Fibroblast of skin of right biceps (primary cell): ENCODE results near the gene FHOD1.

Source experiments
- DNase-seq: peaks from one replicate; pipeline ENCODE4 v3.0.0-alpha.2; 2013

Gene FHOD1

DNA sequence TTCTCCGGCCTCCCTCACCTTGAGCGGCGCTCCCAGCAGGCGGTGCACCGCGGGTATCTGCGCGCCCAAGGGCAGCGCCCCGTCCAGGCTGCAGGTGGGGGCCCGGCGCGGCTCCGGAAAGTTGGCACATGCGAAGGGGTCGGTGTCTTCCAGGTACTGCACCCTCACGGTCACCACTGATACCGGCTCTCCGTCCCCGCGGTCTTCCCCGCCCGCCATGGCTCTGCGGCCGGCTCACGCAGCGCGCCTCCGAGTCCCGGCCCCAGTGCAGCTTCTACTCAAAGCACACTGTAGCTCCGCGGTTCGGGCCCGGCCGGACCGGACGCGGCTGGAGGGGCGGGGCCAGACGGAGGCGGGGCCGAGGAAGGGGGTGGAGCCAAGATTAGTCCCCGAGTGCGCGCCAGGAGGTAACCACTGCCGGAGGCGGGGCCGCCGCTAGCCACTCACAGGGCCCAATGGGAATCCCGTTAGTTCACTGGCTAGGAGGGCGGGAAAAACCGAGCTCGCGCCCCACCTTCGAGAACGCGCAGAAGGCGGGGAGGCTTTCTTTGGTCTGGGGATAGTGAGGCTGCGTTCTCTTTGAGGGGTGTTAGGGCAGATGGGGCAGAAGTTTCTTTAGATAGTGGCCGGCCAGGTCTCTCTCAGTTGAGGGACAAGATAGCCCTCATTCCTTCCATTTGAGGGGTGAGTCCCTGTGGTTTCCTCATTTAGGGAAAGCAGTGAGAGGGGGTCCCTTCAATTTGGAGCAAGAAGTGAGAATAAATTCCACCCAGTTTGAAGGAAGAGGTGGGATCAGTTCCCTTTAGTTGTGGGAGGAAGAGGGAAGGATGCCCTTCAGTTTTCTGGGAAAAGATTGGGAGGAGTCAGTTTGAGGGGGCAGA lies at the start of gene FHOD1:
TSS of gene FHOD1 (minus strand) at position 290 of the 881 bp plus-strand sequence. CDS start at position 219, 71 bp downstream.
- peak; percentile 96 for DNase-seq

DNA sequence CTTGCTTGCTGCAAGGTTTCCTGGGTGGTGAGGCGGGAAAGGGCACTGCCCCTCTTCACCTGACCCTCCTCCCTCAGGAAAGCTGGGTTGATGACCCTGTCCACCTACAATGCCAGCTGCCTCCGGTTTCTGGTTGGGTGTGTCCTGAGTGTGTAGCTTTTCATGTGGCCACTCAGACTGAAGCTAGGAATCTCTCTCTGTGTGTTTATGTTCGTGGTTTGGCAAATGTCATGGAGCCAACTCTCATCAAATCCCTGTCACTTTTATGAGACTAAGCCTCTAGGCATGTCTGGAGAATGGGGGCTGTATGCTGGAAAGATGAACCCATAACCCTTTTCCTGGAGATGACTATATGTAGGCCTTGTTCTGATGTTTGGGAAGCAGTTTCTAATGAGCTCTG lies 49.1 kb upstream of the FHOD1 start:
- DNase-seq: peak; percentile 85

DNA sequence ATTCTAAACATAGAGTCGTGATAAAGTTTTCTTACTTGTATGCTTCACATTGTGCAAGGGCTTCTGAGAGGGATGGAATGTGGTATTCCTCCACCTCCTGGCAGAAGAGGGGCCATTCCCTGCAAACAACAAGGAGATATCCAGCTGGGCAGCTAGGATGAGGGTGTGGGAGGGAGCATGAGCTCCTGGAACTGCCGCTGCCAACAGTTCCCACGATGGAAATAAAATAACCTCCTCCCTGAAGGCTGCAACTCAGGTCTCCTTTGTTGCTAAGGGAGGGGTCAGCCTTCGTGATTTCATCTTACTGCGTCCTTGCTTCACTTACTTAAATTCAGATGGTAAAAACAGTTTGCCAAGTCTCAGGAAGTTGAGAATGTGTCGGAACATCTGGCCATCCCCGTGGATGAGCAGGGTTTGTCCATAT lies 47.7 kb upstream of the FHOD1 start:
- peak; percentile 40 for DNase-seq

DNA sequence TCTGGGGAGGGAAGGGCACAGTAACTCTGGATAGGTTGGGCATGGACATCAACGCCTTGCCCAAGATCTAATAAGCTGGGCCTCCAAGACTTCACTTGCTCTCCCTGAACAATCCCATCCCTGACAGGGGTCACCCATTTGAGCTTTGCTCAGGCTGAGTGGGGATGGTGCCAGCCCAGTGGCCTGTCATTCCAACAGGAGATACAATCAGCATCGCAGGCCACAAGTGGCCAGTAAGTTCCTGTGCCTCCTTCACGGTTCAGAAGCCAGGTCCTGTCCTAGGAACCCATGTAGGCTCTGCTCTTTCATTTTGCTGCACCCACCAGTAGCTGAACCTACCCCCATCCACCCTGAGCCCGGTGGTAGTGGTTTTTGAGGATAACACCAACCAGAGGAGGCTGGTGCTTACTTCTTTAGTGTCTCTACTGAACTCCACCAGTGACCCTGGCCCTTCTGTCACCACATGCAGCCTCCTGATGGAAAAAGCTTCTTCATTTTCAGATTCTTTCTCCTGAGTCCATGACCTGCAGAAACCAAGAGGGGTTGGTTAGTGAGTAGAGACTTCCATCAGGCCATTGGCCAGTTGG lies 47.0 kb upstream of the FHOD1 start:
- no peak for DNase-seq

GRCh38 chr16:67291461-67291860 lies 44.2 kb upstream of the FHOD1 start:
- no peak for DNase-seq

GRCh38 chr16:67287960-67288359 lies 40.7 kb upstream of the FHOD1 start:
- no peak for DNase-seq

DNA sequence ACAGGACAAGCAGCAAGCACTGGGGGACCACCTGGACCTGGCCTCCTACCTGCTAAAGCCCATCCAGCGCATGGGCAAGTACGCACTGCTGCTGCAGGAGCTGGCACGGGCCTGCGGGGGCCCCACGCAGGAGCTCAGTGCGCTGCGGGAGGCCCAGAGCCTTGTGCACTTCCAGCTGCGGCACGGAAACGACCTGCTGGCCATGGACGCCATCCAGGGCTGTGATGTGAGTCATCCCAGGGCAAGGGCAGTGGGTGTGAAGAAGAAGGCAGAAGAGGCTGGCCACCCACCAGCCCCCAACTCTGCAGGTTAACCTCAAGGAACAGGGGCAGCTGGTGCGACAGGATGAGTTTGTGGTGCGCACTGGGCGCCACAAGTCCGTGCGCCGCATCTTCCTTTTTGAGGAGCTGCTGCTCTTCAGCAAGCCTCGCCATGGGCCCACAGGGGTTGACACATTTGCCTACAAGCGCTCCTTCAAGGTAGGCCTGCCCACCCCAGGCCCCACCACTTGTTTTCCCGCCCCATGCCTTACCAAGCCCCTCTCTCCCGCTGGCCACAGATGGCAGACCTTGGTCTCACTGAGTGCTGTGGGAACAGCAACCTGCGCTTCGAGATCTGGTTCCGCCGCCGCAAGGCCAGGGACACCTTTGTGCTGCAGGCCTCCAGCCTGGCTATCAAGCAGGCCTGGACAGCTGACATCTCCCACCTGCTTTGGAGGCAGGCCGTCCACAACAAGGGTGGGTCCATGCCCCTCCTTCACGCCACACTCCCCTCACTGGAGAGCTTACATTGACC lies 39.4 kb upstream of the FHOD1 start:
- no peak for DNase-seq

DNA sequence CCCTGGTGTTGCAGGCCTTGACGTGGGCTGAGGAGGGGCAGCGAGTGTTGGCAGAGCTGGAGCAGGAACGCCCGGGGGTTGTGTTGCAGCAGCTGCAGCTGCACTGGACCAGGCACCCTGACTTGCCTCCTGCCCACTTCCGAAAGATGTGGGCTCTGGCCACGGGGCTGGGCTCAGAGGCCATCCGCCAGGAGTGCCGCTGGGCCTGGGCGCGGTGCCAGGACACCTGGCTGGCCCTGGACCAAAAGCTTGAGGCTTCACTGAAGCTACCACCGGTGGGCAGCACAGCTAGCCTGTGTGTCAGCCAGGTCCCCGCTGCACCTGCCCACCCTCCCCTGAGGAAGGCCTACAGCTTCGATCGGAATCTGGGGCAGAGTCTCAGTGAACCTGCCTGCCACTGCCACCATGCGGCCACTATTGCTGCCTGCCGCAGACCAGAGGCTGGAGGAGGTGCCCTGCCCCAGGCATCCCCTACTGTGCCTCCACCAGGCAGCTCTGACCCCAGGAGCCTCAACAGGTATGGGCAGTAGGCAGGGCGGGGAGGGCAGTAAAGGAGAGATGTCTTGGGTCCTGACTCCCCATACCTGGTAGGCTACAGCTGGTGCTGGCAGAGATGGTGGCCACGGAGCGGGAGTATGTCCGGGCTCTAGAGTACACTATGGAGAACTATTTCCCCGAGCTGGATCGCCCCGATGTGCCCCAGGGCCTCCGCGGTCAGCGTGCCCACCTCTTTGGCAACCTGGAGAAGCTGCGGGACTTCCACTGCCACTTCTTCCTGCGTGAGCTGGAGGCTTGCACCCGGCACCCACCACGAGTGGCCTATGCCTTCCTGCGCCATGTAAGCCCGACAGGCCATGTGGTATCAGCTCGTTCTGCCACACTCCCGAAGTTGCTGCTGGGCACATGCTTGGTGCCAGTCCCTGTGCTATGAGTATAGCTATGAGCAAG lies 37.7 kb upstream of the FHOD1 start:
- DNase-seq: peak; percentile 21

- no peak for DNase-seq
These were observed 36.7 kb upstream of the FHOD1 start for GRCh38 chr16:67283826-67284555.

DNA sequence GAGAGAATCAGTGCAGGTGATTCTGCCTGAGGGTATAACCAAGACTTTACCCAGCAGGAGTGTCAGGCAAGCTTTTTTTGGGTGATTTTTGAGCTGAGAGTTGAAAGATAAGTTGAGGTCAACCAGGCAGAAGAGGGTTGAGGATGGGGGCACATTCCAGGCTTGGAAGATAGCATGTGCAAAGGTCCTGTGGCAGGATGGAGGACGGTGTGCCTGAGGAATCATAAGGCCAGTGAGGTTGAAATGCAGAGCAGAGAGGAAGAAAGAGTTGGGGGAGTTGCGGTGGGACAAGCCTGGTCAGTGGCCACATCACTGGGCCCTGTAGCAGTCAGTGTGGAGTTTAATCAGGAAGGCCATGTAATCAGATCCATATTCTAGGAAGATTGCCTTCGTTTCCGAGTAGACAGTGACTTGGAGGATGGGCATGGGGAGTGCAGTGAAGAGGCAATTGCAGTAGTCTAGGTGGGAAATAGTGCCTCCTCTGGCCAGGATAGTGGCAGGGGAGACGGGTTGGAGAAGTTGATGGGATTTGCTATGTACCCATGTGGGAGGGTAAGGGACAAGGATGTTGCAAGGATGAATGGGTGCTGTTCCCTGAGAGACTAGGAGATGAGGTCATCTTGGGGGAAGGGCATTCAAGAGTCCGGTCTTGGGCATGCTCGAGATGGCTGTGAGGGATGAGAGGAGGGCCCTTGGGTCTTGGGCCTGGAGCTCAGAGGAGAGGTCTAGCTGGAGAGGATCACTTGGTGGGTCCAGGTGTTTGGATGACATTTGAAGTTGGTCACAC lies 36.0 kb upstream of the FHOD1 start:
- peak; percentile 37 for DNase-seq

- no peak for DNase-seq
These were observed 35.1 kb upstream of the FHOD1 start for GRCh38 chr16:67282447-67282805.

DNA sequence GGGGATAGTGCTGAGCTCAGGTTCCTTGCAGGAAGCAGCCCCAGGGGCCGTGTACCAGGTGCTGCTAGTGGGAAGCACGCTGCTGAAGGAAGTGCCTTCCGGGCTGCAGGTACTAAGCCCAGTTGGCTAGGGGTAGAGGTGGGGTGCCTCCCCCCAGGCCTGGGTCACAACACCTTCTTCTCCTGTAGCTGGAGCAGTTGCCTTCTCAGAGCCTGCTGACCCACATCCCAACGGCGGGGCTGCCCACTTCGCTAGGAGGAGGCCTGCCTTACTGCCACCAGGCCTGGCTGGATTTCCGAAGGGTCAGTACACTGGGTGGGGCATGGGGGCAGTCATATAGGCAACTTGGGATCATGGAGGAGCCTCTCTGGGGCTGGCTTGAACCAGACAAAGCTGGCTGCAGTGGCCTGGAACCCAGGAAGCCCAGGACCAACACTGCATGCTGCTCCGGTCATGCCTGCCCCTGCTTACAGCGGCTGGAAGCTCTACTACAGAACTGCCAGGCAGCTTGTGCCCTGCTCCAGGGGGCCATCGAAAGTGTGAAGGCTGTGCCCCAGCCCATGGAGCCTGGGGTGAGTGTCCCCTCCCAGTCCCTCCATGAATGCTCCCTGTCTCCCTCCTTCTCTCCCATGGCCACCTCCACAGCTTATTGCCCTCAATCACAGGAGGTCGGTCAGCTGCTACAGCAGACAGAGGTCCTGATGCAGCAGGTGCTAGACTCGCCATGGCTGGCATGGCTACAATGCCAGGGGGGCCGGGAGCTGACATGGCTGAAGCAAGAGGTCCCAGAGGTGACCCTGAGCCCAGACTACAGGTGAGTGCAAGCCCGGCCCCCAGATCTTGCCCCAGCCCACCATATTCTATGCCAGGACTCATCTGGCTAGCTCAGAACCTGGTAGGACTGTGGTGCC lies 34.5 kb upstream of the FHOD1 start:
- no peak for DNase-seq

- DNase-seq: no peak
These were observed 33.1 kb upstream of the FHOD1 start for GRCh38 chr16:67280090-67281015.

DNA sequence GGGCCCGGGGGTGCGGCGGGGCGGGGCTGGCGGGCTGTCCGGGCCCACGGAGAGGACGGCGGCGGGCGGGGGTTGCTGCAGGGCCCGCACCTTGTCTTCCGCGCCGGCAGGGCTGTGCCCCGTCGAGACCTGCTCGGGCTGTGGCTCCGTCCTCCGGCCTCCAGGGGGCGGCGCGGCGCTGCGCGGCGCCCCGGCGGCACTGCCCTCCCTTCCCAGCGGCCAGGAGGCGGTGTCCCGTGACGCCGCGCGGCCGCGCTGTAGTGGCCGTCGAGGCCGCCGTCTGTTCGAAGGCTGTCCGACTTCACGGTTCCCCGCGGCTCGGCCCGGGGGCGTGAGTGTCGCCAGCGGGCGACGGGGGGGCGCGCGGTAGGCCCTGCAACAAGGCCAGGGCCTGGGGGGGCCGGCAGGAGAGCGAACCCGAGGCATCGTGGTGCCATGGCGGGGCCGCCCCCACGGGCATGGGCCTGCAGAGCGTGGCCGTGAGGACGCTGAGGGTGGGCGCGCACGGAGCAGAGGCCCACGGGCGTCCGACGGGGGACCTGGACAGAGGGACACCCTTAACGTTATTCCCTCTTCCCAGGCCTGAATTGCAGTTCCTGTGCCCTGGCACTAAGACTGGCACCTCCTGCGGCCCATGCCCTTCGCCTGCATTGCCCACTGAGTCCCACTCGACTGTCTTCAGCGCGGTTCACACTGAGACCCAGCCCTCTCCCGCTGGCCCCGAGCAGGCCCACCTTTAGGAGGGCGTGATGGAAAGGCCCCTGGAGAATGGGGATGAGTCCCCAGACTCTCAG lies 32.2 kb upstream of the FHOD1 start, which contains the start of gene PLEKHG4:
TSS of gene PLEKHG4 (plus strand) at position 237 of the 794 bp plus-strand sequence. CDS start at position 750, 513 bp downstream.
- peak; percentile 84 for DNase-seq

GRCh38 chr16:67278773-67279295 lies 31.6 kb upstream of the FHOD1 start:
- peak; percentile 25 for DNase-seq

DNA sequence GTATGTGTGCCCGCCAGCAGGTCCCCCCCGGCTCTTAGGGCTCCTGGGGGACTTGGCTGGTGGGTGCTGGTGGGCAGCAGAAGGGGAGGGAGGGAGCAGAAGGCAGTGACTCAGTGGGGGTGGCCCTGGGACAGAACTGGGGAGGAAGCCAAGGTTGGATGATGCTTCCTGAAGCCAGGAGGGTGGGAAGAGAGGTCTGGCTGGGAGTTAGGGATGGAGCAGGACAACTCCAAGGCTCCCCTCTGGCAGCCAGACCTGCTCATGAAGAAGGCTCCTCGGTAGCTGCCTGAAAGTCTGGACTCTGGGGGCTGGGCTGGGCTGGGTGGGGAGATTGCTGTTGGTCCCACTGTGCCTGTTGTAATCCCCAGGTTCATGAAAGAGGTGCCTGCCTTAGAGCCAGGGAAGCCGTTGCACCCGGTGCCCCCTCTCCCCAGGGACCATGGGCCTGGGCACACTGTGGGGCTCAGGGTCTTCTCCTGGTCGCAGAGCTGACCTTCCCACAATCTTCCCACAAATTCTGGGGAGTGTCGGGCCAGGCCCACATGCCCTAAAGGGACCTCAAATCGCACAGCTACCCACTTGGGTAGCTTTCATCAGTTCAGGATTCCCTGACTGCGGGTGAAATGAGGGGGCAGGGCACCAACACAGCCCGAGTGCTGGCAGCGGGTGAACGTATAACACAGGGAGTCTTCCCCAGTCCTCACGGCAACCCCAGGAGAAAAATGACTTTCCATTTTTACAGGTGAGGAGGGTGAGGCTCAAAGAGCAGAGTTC lies 30.9 kb upstream of the FHOD1 start:
- DNase-seq: peak; percentile 92
